Stimulated activated CD8-positive, alpha-beta memory T cell treated with anti-CD3 and anti-CD28 coated beads, Interleukin-7, amount 100 ng/mL, for 4 hours (primary cell): Measurements from ENCODE around the gene TMEM14C.

Source experiments
- DNase-seq, 2 donors: peaks; one replicate each; pipeline ENCODE4 v3.0.0-alpha.2; 2020; ENCODE audit warnings: low read depth in 2 of 2

TMEM14C gene

DNA sequence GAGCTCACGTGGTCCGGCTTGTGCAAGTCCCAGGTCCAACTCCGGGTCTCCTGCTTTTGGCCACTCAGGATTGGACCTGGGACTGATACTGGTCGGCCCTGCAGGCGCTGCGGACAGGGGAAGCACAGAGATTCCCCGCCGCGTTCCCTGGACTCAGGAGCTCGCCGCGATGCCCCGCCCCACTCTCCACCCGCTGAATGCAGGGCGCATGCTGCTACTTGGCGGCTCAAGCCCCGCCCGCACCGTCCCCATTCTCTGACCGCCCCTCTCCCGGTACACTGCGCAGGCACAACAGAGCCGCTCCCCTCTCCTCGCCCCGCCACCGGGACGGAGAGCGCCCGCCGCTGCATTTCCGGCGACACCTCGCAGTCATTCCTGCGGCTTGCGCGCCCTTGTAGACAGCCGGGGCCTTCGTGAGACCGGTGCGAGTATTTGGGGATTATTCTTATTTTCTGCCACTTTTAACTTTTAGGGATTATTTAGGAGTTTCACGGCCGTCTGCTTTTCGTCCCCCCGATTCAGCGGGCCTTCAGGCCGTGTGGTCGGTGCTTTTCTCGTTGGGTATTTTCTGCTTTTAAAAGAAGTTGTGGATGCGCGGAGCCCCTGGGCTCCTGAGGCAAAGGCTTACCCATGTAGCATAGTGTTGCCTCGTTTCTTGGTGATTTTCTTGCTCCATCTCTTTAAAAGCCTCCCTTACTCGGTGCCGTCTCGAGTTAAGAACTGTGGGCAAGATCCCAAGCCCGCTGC is at the start of gene TMEM14C:
Gene TMEM14C, plus strand, starts transcription at position 251 of the 747 bp plus-strand sequence. CDS start 1,544 bp downstream, outside the sequence.
- DNase-seq, result peak; percentile 60 to 81

DNA sequence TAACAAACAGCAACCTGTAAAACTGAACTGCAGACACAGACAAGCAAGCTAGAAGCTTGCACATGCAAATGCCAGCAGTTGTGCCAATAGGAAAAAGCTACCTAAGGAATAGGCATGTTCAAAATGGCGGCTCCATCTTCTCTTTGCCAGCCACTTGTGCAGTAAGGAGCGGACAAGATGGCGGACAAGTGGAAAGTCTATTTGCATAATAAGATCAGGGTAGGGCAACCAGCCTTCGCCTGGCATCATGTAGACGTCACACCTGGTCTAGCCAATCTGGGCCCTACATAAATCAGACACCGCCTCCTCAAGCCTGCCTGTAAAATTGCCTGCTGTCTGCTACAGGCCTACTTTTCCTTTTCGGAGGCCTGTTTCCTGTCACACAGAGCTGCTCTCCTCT is 46.5 kb upstream of the TMEM14C start:
- DNase-seq, result no peak

DNA sequence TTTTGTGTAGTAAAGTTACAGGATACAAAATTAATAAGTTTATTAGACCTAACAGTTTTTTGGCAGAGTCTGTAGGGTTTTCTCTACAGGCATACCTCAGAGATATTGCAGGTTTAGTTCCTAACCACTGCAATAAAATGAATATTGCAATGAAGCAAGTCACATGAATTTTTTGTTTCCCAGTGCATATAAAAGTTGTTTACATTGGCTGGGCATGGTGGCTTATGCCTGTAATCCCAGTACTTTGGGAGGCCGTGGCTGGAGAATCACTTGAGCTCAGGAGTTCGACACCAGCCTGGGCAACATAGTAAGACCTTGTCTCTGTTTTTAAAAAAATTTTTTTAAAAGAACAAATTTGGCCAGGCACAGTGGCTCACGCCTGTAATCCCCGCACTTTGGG is 44.4 kb upstream of the TMEM14C start:
- DNase-seq, result no peak

DNA sequence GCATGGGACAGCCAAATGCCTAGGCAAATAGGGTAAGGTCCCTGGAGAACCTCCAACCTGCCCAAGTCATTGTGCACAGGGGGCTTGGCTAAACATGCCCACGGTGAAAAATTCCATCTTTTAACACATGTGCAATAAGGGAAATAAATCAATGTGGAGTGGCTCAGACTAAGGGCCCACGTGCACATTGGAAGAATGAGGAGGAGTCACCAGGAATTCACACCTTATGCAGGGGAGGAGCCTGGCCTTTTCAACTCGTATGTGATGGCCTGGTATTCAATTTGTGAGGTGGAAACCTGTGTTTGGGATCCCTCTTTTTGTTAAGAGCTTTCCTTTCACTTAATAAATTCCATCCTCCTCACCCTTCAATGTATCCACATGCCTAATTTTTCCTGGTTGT is 41.1 kb upstream of the TMEM14C start:
- no peak for DNase-seq

DNA sequence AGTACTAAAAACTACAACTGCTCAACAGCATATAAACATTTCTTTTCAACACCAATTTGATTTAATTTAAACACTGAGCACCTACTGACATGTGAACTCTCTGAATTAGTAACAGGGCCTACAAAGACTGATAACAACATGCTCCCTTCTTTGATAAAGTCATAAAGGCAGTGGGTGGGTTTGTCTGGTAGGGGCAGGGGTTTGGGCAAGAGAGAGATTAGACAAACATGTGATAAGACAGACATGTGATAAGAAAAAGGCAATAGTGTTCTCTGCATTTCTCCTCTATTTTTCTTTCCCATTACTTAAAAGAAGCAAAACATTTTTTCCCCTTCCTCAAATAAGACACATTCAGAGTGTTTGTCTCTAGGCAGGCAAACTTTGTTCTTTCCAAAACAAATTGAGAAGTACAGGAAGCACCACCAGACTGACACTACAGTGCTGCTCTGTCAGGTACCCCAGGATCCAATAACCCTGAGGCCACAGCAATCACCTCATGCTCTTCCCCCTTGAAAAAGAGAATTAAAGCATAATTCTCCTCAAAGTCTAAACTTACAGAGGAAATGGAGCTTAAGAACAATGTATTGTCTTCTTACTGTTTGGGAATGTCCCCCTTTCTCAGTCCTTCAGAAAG is 40.4 kb upstream of the TMEM14C start:
- no peak for DNase-seq

DNA sequence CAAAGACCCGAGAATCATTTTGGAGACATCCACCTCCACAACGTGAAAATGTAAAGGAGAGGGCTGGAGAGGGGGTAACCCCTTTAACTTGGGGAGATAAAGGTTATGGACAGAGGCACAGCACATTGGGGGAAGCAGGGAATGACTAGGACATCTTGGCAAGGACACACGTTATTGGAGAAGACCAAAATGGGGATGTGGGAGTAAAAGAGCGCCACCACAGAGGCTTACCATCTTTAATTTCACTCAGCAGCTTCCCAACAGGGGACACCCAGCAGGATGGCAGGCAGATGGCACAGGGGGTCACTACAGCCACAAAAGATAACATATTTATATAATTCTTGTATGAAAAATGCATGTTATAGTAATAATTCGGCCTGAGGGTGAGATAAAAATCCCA is 38.3 kb upstream of the TMEM14C start:
- no peak for DNase-seq

DNA sequence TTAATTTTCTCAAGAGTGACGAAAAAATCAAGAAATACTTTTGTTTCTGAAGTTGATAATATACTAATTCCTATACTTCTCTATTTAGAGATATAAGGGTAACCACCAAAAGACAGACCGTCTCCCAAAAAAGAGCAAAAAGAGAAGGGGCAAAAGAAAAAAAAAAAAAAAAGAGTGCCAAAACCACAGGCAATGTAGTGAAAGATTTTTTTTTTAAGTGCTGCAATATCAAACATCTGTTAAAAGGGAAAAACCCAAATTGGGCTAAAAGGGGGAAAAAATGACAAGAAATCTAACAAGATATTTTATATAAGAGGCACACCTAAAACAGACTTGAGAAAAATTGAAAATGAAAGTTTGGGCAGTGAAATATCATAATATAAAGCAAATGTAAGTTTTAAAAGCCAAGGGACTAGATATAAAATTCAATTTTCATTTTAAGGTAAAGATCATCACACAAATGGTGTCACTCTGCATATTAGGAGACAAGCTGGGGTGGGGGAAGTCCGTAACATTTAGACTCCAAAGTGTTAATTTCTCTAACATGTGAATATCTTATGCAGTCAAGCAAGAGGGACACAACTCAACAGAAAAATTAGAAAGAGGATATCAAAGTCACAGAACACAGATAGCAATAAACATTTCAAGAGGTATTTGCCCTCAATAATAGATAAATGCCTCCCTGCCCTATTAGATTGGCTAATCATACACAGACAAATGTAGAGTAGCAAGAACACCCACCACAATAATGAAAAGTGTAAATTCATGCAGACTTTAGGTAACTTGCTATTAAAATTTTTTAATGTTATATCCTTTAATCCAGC is 37.6 kb upstream of the TMEM14C start:
- no peak for DNase-seq

DNA sequence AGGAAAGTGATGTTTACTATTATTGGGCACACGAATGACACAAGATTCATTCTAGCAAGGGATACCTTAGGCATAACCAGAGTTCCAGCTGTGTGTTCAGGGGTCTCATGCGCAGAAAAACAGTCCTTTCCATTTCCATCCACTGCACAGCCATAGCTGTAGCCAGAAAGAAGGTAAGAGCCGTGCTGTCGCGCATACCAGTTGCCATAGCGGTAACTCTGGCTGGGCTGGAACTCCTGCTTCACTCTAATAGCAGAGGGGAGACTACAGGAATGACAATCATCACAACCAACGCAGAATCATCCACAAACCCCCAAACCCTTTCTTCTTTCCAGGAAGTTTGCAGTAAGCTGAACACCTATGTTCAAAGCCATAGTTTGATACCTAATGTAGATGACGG is 36.0 kb upstream of the TMEM14C start:
- no peak for DNase-seq

DNA sequence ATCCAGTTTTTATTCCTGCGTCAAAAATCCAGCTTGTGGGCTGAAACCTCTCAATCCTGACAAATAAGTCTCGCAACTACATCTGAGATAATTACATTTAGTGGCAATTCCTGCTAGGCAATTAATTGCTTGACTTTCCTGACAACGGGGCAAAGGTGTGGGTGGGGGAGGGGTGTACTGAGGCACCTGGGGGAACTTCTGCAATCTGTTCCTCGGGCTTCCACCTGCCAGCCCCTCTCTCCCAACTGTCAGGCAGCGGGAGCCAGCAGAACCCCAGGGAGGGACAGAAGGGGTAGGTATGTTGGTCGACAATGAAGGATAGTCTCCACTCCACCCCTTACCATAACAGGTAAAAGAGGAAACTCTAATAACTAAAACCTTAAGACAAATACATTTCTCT is 35.3 kb upstream of the TMEM14C start:
- no peak for DNase-seq

DNA sequence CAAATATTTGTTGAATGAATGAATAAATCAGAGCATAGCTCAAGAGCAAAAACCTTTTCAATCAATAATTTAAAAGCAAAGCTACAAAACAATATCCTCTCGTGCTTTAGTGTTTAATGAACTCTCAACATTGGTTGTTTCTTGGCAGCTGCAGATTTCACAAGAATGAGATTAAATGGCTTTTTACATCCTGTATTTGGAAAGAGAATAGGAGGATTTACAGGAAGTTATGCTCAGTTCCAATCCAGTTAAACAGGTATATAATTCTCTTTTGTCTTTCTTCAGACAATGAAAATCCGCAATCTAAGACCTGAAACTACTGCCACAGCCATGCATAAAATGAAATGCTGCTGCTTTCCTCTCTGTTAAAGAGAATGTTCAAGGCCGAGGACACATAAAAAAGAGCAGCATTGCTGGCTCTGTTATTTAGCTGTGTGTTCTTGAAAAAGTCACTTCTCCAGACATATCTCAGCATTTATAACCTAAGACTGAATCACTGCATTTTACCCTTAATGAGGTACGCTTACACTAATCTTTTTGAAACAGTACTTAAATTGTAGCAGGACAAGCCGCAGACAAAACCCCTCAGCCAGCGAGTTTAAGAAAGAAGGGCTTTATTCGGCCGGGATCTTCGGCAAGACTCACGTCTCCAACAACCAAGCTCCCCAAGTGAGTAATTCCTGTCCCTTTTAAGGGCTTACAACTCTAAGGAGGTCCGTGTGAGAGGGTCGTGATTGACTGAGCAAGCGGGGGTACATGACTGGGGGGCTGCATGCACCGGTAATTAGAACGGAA is 32.0 kb upstream of the TMEM14C start:
- no peak for DNase-seq

DNA sequence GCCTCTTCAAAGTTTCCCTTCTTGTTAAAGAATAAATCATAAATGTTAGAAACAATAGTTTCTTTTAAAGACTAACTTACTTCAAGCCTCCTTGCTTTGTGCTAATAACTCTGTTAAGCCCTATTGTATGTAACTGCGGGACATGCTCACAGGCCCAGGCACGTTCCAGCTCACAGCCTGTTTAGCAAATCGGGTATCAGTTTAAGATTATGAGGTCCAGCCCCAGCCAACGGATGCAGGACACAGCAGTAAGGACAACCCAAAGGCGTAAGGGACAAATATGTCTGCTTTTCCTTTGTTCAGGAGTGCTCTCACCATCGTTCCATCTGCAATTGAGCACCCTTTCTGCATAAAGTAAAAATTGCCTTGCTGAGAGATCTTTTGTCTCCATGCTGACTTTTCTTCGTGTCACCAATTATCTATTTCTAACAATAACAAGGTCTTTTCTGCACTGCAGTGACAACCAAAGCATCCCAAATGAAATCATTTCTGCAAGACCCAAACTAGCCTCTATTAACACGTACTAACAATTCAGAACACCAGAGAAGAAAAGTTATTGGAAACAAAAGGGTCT is 29.8 kb upstream of the TMEM14C start:
- no peak for DNase-seq

DNA sequence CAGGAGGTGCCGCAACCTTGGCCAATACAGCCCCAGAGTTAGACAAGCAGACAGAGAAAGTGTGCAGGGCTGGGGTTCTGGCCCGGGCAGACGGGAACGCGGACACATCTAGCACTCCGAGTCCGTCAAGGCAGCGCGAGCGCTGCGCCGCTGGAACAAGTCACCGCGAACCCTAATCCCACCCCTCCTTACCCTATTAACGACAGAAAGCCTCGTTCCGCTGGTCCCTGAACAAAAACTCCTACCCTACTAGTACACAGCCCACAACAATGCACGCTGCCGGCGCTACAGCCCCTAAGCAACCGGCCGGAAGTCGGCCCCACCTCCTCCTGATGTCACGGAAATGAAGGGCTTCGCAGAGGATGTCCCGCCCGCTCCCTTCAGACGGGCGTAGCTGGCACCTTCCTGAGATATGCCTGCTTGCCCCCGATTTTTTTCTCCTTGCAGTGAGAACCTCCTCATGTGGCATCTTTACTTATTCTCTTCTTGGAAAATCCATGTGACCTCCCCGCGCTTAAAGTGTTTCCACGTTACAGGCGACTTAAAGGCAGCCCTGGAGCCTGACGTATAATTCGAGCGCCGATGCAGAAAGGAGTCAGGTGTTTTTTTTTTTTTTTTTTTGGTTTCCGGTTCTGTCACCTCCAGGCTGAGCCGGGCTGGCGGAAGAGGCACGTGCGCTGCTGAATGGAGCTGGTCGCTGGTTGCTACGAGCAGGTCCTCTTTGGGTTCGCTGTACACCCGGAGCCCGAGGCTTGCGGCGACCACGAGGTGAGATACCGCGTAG is 28.4 kb upstream of the TMEM14C start, which contains the start of the genes C6orf52 and PAK1IP1:
Gene C6orf52, minus strand, starts transcription at position 315 of the 784 bp plus-strand sequence. CDS start 7,066 bp downstream, outside the sequence.
Gene PAK1IP1, plus strand, starts transcription at position 671 of the 784 bp plus-strand sequence. Its CDS starts 14 bp downstream, at position 685.
- DNase-seq, result peak; percentile 91

DNA sequence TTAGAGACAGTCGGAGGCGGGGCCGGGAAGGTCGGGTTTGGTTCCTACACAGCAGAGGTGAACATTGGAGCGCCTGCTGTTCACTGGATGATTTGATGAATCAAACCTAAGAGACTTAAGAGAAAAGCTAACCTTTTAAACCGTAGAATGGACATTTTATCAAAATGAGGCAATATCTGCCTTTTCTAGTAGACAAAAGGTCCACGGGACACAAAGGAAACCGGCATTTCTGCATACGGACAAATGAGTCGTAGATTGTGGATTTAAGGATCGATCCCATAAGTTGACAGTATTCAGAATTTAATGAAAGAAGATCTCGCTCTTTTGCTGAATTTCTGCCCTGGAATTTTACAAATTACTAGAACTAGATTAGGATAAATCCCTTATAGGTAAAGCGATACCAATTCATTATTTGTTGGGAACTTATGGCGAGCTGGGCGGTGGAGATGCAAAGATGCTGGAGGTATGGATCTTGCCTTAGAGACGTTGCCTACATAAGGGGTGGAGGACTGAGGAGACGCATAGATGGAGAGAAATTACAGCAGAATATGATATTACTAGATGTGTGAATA is 27.7 kb upstream of the TMEM14C start:
- DNase-seq, result no peak

DNA sequence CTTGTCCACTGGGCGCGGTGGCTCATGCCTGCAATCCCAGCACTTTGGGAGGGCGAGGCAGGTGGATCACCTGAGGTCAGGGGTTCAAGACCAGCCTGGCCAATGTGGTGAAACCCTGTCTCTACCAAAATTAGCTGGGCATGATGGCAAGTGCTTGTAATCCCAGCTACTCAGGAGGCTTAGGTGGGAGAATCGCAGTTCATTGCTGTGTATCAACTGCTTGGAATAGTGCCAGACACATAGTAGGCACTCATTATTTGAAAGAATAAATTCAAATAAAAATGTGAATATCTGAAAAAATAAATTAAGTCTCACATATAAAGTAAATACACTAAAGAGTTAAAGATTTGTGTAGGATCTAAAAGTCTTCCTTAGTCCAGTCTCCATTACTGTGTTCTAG is 26.2 kb upstream of the TMEM14C start:
- DNase-seq, result no peak

DNA sequence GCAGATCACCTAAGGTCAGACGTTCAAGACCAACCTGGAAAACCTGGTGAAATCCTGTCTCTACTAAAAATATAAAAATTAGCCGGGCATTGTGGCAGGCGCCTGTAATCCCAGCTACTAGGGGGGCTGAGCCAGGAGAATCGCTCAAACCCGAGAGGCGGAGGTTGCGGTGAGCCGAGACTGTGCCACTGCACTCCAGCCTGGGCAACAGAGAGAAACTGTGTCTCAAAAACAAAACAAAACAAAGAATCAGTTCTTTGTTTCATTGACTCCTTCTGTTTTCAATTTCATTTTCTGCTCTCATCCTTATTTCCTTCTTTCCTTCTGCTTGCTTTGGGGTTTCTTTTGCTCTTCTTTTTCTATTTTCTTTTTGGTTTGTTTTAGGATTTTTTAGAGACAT is 8.9 kb upstream of the TMEM14C start:
- no peak for DNase-seq

DNA sequence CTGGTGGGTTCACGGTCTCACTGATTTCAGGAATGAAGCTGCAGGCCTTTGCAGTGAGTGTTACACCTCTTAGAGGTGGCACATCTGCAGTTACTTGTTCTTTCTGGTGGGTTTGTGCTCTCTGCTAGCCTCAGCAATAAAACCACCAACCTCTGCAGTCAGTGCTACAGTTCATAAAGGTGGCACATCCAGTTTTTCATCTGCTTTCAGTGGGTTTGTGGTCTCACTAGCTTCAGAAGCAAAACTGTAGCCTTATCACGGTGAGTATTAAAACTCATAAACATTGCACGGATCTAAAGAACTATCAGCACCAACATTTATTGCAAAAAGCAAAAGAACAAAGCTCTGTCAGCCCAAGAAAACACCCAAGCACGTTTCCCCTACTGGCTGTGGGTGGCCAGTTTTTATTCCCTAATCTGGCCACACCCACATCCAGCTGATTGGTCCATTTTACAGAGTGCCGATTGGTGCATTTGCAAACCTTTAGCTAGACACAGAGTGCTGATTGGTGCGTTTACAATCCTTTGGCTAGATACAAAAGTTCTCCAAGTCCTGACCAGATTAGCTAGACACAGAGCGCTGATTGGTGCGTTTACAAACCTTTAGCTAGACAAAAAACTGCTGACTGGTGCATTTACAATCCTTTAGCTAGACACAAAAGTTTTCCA is 3.4 kb upstream of the TMEM14C start:
- no peak for DNase-seq

DNA sequence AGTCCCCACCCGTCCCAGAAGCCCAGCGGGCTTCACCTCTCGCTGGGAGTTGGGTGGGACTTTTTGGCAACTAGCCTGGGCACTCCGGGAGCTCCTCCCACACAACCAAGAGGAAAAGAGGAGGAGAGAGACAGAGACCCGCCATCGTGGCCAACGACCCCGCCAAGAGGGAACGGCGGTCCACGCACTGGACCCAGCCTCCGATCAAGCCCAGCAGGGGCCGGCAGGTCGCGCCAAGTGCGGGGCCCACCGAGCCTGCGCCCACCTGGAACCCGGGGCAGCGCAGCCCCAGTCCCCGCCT is 3.0 kb upstream of the TMEM14C start:
- DNase-seq, result no peak

DNA sequence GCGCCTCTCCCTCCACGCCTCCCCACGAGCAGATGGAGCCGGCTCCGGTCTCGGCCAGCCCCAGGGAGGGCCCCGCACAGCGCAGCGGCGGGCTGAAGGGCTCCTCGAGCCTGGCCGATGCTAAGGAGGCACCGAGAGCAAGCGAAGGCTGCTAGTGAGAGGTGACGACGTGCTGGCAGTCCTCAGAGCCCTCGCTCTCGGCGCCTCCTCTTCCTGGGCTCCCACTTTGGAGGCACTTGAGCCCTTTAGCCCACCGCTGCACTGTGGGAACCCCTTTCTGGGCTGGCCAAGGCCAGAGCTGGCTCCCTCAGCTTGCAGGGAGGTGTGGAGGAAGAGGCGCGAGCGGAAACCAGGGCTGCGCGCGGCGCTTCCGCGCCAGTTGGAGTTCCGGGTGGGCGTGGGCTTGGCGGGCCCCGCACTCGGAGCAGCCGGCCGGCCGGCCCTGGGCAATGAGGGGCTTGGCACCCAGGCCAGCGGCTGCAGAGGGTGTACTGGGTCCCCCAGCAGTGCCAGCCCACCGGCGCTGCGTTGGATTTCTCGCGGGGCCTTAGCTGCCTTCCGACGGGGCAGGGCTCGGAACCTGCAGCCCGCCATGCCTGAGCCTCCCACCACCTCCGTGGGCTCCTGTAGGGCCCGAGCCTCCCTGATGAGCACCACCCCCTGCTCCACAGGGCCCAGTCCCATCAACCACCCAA is 2.5 kb upstream of the TMEM14C start:
- peak in 1 of 2 donors; percentile 50 for DNase-seq
